ENCODE data around the gene SFXN3. TPM values are rescaled to one million over a fixed set of nuclear protein-coding genes. Genes with fewer than 3 reads are reported as not detected.
A peak's percentile ranks its signal among the peaks of the same experiment; 100 is the strongest.

The SFXN3 gene
- total and polyA plus RNA-seq, 10 of the 15 experiments (the other 5 are each of a cell fraction or from before 2014, with no cell fraction given) = 0.05 to 11.3 (median 1.2) TPM

DNA sequence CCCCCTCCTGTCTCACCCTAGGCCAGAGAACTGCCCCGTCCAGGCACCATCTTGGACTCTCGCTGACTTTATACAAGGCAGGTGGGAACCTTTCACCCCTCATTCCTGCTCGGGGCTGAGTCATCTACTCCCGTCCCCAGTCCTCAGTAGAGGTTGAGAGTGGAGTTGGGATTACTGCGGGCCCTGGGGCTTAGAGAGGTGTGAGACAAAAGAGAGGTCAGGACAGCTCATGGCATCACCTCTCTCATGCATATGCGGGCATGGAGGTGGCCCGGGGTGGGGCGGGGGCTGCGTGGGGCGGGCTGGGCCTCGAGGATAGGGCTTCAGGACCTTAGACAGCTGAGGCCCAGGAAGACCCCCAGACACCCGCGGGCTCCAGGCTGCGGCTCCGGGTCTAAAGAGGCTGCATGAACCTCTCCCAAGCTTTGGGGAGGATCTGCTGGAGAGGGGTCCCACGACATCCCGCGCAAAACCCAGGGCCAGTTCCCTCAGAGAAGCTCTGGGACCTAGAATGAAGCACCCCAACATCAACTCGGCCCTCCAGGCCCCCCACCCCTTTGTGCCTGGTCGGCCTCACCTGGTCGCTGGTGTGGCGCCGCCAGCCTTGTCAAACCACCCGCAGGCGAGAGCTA, 422 bp upstream of the SFXN3 start:
- in situ Hi-C loops (cut with MboI) (no loop called here), intact Hi-C loops (cut with micrococcal nuclease; ENCODE audit: unreplicated experiment) (loop anchor here (5.0 kb wide), 1 partner anchor 37 kb away; no protein-coding TSS in a partner anchor)
- no peak for FAIRE-seq
- no peak overlapping the region for H3K9ac ChIP-seq (ENCODE audit: control insufficient read depth, insufficient read depth, low read length)
- H4K20me1 ChIP-seq (ENCODE audit: control insufficient read depth, insufficient read depth) = no peaks in the 10 kb centered on the region
- ATAC-seq = no peak
- BruUV-seq (replicated peaks) = no TSS peak
- no peak overlapping the region for H3K27ac ChIP-seq (ENCODE audit: control insufficient read depth, insufficient read depth)
- RAD21 ChIA-PET (ENCODE audit: unreplicated experiment) = interaction anchor here (1.0 to 2.3 kb wide), 8 partner anchors 11 to 65 kb away, joined by 3 to 13 read pairs (median 4); no protein-coding TSS in a partner anchor
- peaks cover 21% of the 10 kb centered on the region for H3K4me1 ChIP-seq (ENCODE audit: control insufficient read depth, insufficient read depth, low read length)
- SMC1A ChIA-PET (ENCODE audit: uncharacterized antibody, unreplicated experiment) = interaction anchor here (0.7 to 4.3 kb wide), 5 partner anchors 11 to 540 kb away, joined by 3 to 24 read pairs (median 3); no protein-coding TSS in a partner anchor
- WGBS (ENCODE audit: insufficient coverage, insufficient replicate concordance, low lambda C conversion rate, missing lambda C conversion rate) = 23% methylated on average over 25 of the region's 25 CpGs
- no peaks in the 10 kb centered on the region for H3K9me3 ChIP-seq (replicated peaks; ENCODE audit: control insufficient read depth, insufficient read depth, low read length)
- peak overlapping the region; percentile 91 for H2AFZ ChIP-seq (ENCODE audit: control insufficient read depth, low read depth, low read length)
- peak overlapping the region; percentile 64; the same call in 1 of the 2 replicates for H3K4me3 ChIP-seq
- CTCF ChIA-PET = interaction anchor here (0.5 to 6.5 kb wide), 14 partner anchors 9 to 124 kb away, joined by 3 to 86 read pairs (median 6); partner anchors contain the start of genes KAZALD1 and LZTS2
- POLR2A ChIA-PET = interaction anchor here (0.6 to 1.7 kb wide), 6 partner anchors 12 to 558 kb away, joined by 3 to 8 read pairs (median 4); partner anchors contain the start of genes DPCD, KAZALD1 and POLL
- no peaks in the 10 kb centered on the region for H3K36me3 ChIP-seq (ENCODE audit: control insufficient read depth in 2 of 2, insufficient read depth in 2 of 2, low read length in 1 of 2)
- H3K27me3 ChIP-seq (replicated peaks in 1 of 2; ENCODE audit: control insufficient read depth in 2 of 2, insufficient read depth in 2 of 2, low read length in 1 of 2) = peaks cover 5 to 9% of the 10 kb centered on the region in 2 experiments
- peak overlapping the region; percentile 95 for H3K4me2 ChIP-seq (ENCODE audit: control insufficient read depth, insufficient read depth)
- no peak for DNase-seq (ENCODE audit: low read depth, low spot score)
- H3K79me2 ChIP-seq (ENCODE audit: control insufficient read depth, insufficient read depth, low read length) = no peaks in the 10 kb centered on the region
- TF ChIP-seq, protein P1, sequence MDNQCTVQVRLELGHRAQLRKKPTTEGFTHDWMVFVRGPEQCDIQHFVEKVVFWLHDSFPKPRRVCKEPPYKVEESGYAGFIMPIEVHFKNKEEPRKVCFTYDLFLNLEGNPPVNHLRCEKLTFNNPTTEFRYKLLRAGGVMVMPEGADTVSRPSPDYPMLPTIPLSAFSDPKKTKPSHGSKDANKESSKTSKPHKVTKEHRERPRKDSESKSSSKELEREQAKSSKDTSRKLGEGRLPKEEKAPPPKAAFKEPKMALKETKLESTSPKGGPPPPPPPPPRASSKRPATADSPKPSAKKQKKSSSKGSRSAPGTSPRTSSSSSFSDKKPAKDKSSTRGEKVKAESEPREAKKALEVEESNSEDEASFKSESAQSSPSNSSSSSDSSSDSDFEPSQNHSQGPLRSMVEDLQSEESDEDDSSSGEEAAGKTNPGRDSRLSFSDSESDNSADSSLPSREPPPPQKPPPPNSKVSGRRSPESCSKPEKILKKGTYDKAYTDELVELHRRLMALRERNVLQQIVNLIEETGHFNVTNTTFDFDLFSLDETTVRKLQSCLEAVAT (IDR thresholded peaks at IDR 0.05) = no peak
- TF ChIP-seq REST (IDR thresholded peaks at IDR 0.05; ENCODE audit: low read depth, low read length) (no peak), IKZF2 (IDR thresholded peaks at IDR 0.05) (no peak), NFYB (IDR thresholded peaks at IDR 0.05; ENCODE audit: insufficient read depth, low read depth, low read length) (no peak), HDAC2 (IDR thresholded peaks at IDR 0.05) (no peak), ZNF207 (IDR thresholded peaks at IDR 0.05; ENCODE audit: borderline replicate concordance) (no peak), ASH2L (IDR thresholded peaks at IDR 0.05; ENCODE audit: borderline replicate concordance, low read depth) (no peak), SMC3 (IDR thresholded peaks at IDR 0.05; ENCODE audit: borderline replicate concordance, low read length) (no peak), GABPA (IDR thresholded peaks at IDR 0.05; ENCODE audit: low read depth) (no peak), SMAD5 (IDR thresholded peaks at IDR 0.05; ENCODE audit: low read depth) (no peak), CEBPZ (IDR thresholded peaks at IDR 0.05; ENCODE audit: low read depth, low read length) (no peak), SREBF2 (IDR thresholded peaks at IDR 0.05; ENCODE audit: low read length) (no peak), ZNF622 (IDR thresholded peaks at IDR 0.05) (no peak), CREM (IDR thresholded peaks at IDR 0.05; ENCODE audit: low read depth) (no peak), CBX3 (IDR thresholded peaks at IDR 0.05; ENCODE audit: borderline replicate concordance, low read depth) (no peak)
